Ishikawa (cell line): Measurements from ENCODE around the gene BRICD5.

Experiments used
- CEBPB ChIP-seq: IDR thresholded peaks from 2 replicates; pipeline ENCODE4 v1.6.1; 2012
- EGR1 ChIP-seq: IDR thresholded peaks from 2 replicates; pipeline ENCODE4 v1.6.1; 2012
- EP300 ChIP-seq: IDR thresholded peaks from 2 replicates; pipeline ENCODE4 v1.6.1; 2012; ENCODE audit warnings: borderline replicate concordance
- FOXM1 ChIP-seq: IDR thresholded peaks from 2 replicates; pipeline ENCODE4 v1.6.1; 2012; ENCODE audit warnings: low read depth, borderline replicate concordance
- RAD21 ChIP-seq: IDR thresholded peaks from 2 replicates; pipeline ENCODE4 v1.6.1; 2012; ENCODE audit warnings: low read depth
- TAF1 ChIP-seq: IDR thresholded peaks from 2 replicates; pipeline ENCODE4 v1.6.1; 2012; ENCODE audit warnings: low read depth, mild to moderate bottlenecking
- TCF12 ChIP-seq: IDR thresholded peaks from 2 replicates; pipeline ENCODE4 v1.6.1; 2012; ENCODE audit warnings: low read depth
- YY1 ChIP-seq: IDR thresholded peaks from 2 replicates; pipeline ENCODE4 v1.6.1; 2012; ENCODE audit warnings: low read depth
- ZBTB7A ChIP-seq: IDR thresholded peaks from 2 replicates; pipeline ENCODE4 v1.6.1; 2012; ENCODE audit warnings: low read depth
- TF ChIP-seq, protein P1 (sequence below): IDR thresholded peaks from 2 replicates; pipeline ENCODE4 v1.6.1; 2012

DNA sequence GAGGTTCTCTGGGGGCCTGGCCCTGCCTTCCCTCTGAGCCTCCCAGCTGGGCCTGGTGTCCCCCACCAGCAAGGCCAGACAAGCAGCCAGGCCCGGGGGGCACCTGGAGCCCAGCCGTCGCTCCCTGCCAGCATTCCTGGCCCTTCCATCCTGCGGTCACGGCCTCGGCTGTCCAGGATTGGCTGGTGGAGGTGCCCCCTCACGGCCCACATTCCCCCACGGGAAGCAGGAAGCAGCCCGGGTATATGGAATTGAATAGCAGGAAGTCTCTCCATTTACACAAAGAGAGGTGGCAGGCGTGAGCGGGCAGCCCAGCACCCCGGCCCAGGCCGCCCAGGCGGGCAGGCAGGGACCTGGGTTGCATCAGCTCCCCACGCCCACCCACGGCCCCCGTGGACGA lies 40.6 kb downstream of the BRICD5 start:
- no peak for TF ChIP-seq YY1
- no peak for TF ChIP-seq FOXM1
- no peak for TF ChIP-seq ZBTB7A
- TF ChIP-seq TAF1 = no peak
- no peak for TF ChIP-seq EP300
- no peak for TF ChIP-seq TCF12
- no peak for TF ChIP-seq CEBPB
- TF ChIP-seq RAD21 = no peak
- TF ChIP-seq, protein P1, sequence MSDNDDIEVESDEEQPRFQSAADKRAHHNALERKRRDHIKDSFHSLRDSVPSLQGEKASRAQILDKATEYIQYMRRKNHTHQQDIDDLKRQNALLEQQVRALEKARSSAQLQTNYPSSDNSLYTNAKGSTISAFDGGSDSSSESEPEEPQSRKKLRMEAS = no peak
- no peak for TF ChIP-seq EGR1
